OCI-LY1 (cell line): Measurements from ENCODE around the gene RYR3.

Source experiments
- CTCF ChIP-seq: fragments of 200-600 bp; sonication (generic), shearing (Covaris generic); IDR thresholded peaks from 2 replicates; pipeline ENCODE4 v1.5.1; 2017; ENCODE audit warnings: mild to moderate bottlenecking, antibody characterized with exemption, low read length, moderate library complexity, mixed read lengths
- EZH2 ChIP-seq: fragments of 200-600 bp; sonication (generic), shearing (Covaris generic); IDR thresholded peaks from 2 replicates; pipeline ENCODE4 v1.8.0; 2017; ENCODE audit warnings: borderline replicate concordance, mixed run types, mild to moderate bottlenecking, antibody characterized with exemption, low read length, moderate library complexity, mixed read lengths

GRCh38 chr15:33706173-33706572 lies 395.4 kb downstream of the RYR3 start:
- no peak for TF ChIP-seq CTCF
- no peak for TF ChIP-seq EZH2
